Measurements from ENCODE around the gene COLQ.

GRCh38 chr3:15510493-15510892 is 11.0 kb downstream of the COLQ start:
- TF ChIP-seq POLR2A (IDR thresholded peaks at IDR 0.05) (no peak), POLR2AphosphoS5 (IDR thresholded peaks at IDR 0.05) (no peak), CTCF (IDR thresholded peaks at IDR 0.05) (no peak), EP300 (IDR thresholded peaks at IDR 0.05) (no peak)
